ENCODE results near the gene CPLX4.

The CPLX4 gene

GRCh38 chr18:59358414-59358711, 39.9 kb upstream of the CPLX4 start:
- H3K27ac ChIP-seq, result peak overlapping the region; percentile 82
- no peak overlapping the region for H3K9ac ChIP-seq
- peak overlapping the region; percentile 57 for H3K4me2 ChIP-seq (ENCODE audit: low read length)
- no peak for TF ChIP-seq CTCF (IDR thresholded peaks at IDR 0.05)
- peak overlapping the region; percentile 94 for H3K4me3 ChIP-seq (ENCODE audit: low read depth, low read length)
- no peaks in the 10 kb centered on the region for H3K9me3 ChIP-seq (ENCODE audit: control insufficient read depth, low read length)
- no peaks in the 10 kb centered on the region for H3K36me3 ChIP-seq (ENCODE audit: control insufficient read depth, insufficient read depth, low read length)
- H2AFZ ChIP-seq, result peak overlapping the region; percentile 85
- H3K4me1 ChIP-seq, result peaks cover 3% of the 10 kb centered on the region
- no peaks in the 10 kb centered on the region for H3K79me2 ChIP-seq
- H3K27me3 ChIP-seq (ENCODE audit: control insufficient read depth, insufficient read depth, low read length), result no peaks in the 10 kb centered on the region

- Histone ChIP-seq H3K9me3 (ENCODE audit: control insufficient read depth, low read length) (no peaks in the 10 kb centered on the region), H3K4me3 (ENCODE audit: low read depth, low read length) (peak overlapping the region; percentile 94), H3K4me1 (peaks cover 3% of the 10 kb centered on the region), H3K36me3 (ENCODE audit: control insufficient read depth, insufficient read depth, low read length) (no peaks in the 10 kb centered on the region), H3K4me2 (ENCODE audit: low read length) (peak overlapping the region; percentile 57), H3K27ac (peak overlapping the region; percentile 82), H3K9ac (no peak overlapping the region), H2AFZ (no peak overlapping the region), H3K79me2 (no peaks in the 10 kb centered on the region), H3K27me3 (ENCODE audit: control insufficient read depth, insufficient read depth, low read length) (no peaks in the 10 kb centered on the region)
- TF ChIP-seq CTCF (IDR thresholded peaks at IDR 0.05), result no peak
Observed at GRCh38 chr18:59357928-59358327, 39.5 kb upstream of the CPLX4 start.

- H3K36me3 ChIP-seq (ENCODE audit: control insufficient read depth, insufficient read depth, low read length), result no peaks in the 10 kb centered on the region
- no peak overlapping the region for H3K27ac ChIP-seq
- no peak overlapping the region for H2AFZ ChIP-seq
- peaks cover 3% of the 10 kb centered on the region for H3K4me1 ChIP-seq
- TF ChIP-seq CTCF (IDR thresholded peaks at IDR 0.05), result no peak
- H3K9ac ChIP-seq, result no peak overlapping the region
- H3K79me2 ChIP-seq, result no peaks in the 10 kb centered on the region
- H3K4me2 ChIP-seq (ENCODE audit: low read length), result no peak overlapping the region
- no peaks in the 10 kb centered on the region for H3K27me3 ChIP-seq (ENCODE audit: control insufficient read depth, insufficient read depth, low read length)
- H3K9me3 ChIP-seq (ENCODE audit: control insufficient read depth, low read length), result no peaks in the 10 kb centered on the region
- no peak overlapping the region for H3K4me3 ChIP-seq (ENCODE audit: low read depth, low read length)
Observed at GRCh38 chr18:59354731-59355130, 36.3 kb upstream of the CPLX4 start.

- peaks cover 3% of the 10 kb centered on the region for H3K4me1 ChIP-seq
- no peak overlapping the region for H3K4me2 ChIP-seq (ENCODE audit: low read length)
- H3K27ac ChIP-seq, result no peak overlapping the region
- H3K9me3 ChIP-seq (ENCODE audit: control insufficient read depth, low read length), result no peaks in the 10 kb centered on the region
- TF ChIP-seq CTCF (IDR thresholded peaks at IDR 0.05), result no peak
- H3K79me2 ChIP-seq, result no peaks in the 10 kb centered on the region
- H3K36me3 ChIP-seq (ENCODE audit: control insufficient read depth, insufficient read depth, low read length), result no peaks in the 10 kb centered on the region
- H3K27me3 ChIP-seq (ENCODE audit: control insufficient read depth, insufficient read depth, low read length), result no peaks in the 10 kb centered on the region
- H2AFZ ChIP-seq, result no peak overlapping the region
- H3K4me3 ChIP-seq (ENCODE audit: low read depth, low read length), result no peak overlapping the region
- no peak overlapping the region for H3K9ac ChIP-seq
Observed at GRCh38 chr18:59353079-59353680, 34.7 kb upstream of the CPLX4 start.

- no peak overlapping the region for H3K4me3 ChIP-seq (ENCODE audit: low read depth, low read length)
- no peaks in the 10 kb centered on the region for H3K79me2 ChIP-seq
- no peak for TF ChIP-seq CTCF (IDR thresholded peaks at IDR 0.05)
- no peaks in the 10 kb centered on the region for H3K9me3 ChIP-seq (ENCODE audit: control insufficient read depth, low read length)
- H3K9ac ChIP-seq, result no peak overlapping the region
- H3K4me2 ChIP-seq (ENCODE audit: low read length), result no peak overlapping the region
- no peak overlapping the region for H2AFZ ChIP-seq
- no peaks in the 10 kb centered on the region for H3K27me3 ChIP-seq (ENCODE audit: control insufficient read depth, insufficient read depth, low read length)
- peaks cover 3% of the 10 kb centered on the region for H3K4me1 ChIP-seq
- no peaks in the 10 kb centered on the region for H3K36me3 ChIP-seq (ENCODE audit: control insufficient read depth, insufficient read depth, low read length)
- H3K27ac ChIP-seq, result no peak overlapping the region
Observed at GRCh38 chr18:59352250-59352855, 33.9 kb upstream of the CPLX4 start.

Measured in parathyroid adenoma (tissue), 2 donors.